ENCODE data around the gene CAMTA1. TPM values are rescaled to one million over a fixed set of nuclear protein-coding genes. Genes with fewer than 3 reads are reported as not detected.

CAMTA1 gene
- total and polyA plus RNA-seq, 9 of the 15 experiments (the other 6 are each of a cell fraction or from before 2014, with no cell fraction given): 43.9 to 161 (median 65.9) TPM

DNA sequence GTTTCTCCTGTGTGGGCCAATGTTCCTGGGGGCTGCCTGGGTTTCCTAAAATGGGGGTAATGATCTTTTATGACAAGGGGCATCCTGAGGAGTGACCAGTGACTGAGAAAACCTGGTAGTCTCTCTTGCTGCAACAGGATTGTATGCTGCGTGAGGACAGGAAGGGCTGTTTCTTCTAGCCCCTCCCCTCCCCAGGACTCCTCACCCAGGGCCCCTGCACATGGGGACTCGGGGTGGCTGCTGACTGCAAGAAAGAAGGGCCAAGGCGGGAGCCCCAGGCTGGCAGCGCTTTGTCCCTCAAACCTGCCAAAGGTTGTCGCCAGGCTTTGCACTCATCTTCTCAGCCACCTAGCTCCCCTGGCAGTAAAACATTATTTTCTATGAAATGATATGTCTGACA lies 442.4 kb downstream of the CAMTA1 start:
- Histone ChIP-seq H3K4me3 (no peak overlapping the region), H3K36me3 (ENCODE audit: control insufficient read depth, insufficient read depth, low read length) (no peaks in the 10 kb centered on the region), H3K79me2 (ENCODE audit: control insufficient read depth, insufficient read depth, low read length) (no peaks in the 10 kb centered on the region), H3K27me3 (ENCODE audit: control insufficient read depth in 2 of 2, insufficient read depth in 2 of 2, low read length in 2 of 2) (peaks cover 12 to 55% of the 10 kb centered on the region in 2 experiments; a peak in 4 of 5 replicates), H4K20me1 (replicated peaks; ENCODE audit: control insufficient read depth, insufficient read depth, low read length) (peaks cover 11% of the 10 kb centered on the region; the same call in 1 of the 2 replicates), H2AFZ (ENCODE audit: low read depth, low read length) (no peak overlapping the region), H3K27ac (ENCODE audit: extremely low read depth, low read depth, low read length) (no peak overlapping the region), H3K4me2 (ENCODE audit: insufficient read depth, low read length) (no peak overlapping the region), H3K9me1 (ENCODE audit: control insufficient read depth, insufficient read depth, low read length) (no peaks in the 10 kb centered on the region), H3K9me3 (replicated peaks; ENCODE audit: control insufficient read depth, insufficient read depth, low read depth, low read length) (no peaks in the 10 kb centered on the region), H3K9ac (ENCODE audit: insufficient read depth in 1 of 2, low read depth in 2 of 2, low read length in 2 of 2) (no peak overlapping the region), H3K4me1 (replicated peaks in 1 of 2; ENCODE audit: control insufficient read depth in 2 of 2, insufficient read depth in 2 of 2, low read length in 2 of 2) (no peaks in the 10 kb centered on the region)
- POLR2A ChIA-PET: no interaction called here
- TF ChIP-seq, protein P1, sequence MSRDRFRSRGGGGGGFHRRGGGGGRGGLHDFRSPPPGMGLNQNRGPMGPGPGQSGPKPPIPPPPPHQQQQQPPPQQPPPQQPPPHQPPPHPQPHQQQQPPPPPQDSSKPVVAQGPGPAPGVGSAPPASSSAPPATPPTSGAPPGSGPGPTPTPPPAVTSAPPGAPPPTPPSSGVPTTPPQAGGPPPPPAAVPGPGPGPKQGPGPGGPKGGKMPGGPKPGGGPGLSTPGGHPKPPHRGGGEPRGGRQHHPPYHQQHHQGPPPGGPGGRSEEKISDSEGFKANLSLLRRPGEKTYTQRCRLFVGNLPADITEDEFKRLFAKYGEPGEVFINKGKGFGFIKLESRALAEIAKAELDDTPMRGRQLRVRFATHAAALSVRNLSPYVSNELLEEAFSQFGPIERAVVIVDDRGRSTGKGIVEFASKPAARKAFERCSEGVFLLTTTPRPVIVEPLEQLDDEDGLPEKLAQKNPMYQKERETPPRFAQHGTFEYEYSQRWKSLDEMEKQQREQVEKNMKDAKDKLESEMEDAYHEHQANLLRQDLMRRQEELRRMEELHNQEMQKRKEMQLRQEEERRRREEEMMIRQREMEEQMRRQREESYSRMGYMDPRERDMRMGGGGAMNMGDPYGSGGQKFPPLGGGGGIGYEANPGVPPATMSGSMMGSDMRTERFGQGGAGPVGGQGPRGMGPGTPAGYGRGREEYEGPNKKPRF (IDR thresholded peaks at IDR 0.05; ENCODE audit: low read depth, low read length): no peak
- TF ChIP-seq PTTG1 (tag; IDR thresholded peaks at IDR 0.05; ENCODE audit: low read depth): no peak
- TF ChIP-seq, protein P2, sequence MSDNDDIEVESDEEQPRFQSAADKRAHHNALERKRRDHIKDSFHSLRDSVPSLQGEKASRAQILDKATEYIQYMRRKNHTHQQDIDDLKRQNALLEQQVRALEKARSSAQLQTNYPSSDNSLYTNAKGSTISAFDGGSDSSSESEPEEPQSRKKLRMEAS (CRISPR knock-in tag; IDR thresholded peaks at IDR 0.05): no peak
- no peak for TF ChIP-seq KLF6 (CRISPR knock-in tag; IDR thresholded peaks at IDR 0.05; ENCODE audit: borderline replicate concordance)
- no peak for TF ChIP-seq TAF7 (tag; IDR thresholded peaks at IDR 0.05)
- TF ChIP-seq, protein P3, sequence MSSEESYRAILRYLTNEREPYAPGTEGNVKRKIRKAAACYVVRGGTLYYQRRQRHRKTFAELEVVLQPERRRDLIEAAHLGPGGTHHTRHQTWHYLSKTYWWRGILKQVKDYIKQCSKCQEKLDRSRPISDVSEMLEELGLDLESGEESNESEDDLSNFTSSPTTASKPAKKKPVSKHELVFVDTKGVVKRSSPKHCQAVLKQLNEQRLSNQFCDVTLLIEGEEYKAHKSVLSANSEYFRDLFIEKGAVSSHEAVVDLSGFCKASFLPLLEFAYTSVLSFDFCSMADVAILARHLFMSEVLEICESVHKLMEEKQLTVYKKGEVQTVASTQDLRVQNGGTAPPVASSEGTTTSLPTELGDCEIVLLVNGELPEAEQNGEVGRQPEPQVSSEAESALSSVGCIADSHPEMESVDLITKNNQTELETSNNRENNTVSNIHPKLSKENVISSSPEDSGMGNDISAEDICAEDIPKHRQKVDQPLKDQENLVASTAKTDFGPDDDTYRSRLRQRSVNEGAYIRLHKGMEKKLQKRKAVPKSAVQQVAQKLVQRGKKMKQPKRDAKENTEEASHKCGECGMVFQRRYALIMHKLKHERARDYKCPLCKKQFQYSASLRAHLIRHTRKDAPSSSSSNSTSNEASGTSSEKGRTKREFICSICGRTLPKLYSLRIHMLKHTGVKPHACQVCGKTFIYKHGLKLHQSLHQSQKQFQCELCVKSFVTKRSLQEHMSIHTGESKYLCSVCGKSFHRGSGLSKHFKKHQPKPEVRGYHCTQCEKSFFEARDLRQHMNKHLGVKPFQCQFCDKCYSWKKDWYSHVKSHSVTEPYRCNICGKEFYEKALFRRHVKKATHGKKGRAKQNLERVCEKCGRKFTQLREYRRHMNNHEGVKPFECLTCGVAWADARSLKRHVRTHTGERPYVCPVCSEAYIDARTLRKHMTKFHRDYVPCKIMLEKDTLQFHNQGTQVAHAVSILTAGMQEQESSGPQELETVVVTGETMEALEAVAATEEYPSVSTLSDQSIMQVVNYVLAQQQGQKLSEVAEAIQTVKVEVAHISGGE (CRISPR knock-in tag; IDR thresholded peaks at IDR 0.05): no peak
- TF ChIP-seq NBN (IDR thresholded peaks at IDR 0.05; ENCODE audit: low read depth): no peak
- TF ChIP-seq GTF2E2 (tag; IDR thresholded peaks at IDR 0.05): no peak
- FAIRE-seq (no peak), ATAC-seq (no peak), DNase-seq (ENCODE audit: extremely low read depth in 1 of 4, low spot score in 3 of 4) (no peak)
- CTCF ChIA-PET (ENCODE audit: low intra/inter-chr PET ratio): no interaction called here
- no TSS peak for BruUV-seq (replicated peaks)
- in situ Hi-C loops (cut with MboI): loop anchor here (10.0 kb wide), 2 partner anchors 417 to 503 kb away; no protein-coding TSS in a partner anchor
- WGBS (ENCODE audit: insufficient coverage, low coverage, missing lambda C conversion rate): 0% methylated on average over 5 of the region's 5 CpGs
- intact Hi-C loops (cut with micrococcal nuclease): no loop called here
